Measurements from ENCODE around the gene SMPDL3A.

DNA sequence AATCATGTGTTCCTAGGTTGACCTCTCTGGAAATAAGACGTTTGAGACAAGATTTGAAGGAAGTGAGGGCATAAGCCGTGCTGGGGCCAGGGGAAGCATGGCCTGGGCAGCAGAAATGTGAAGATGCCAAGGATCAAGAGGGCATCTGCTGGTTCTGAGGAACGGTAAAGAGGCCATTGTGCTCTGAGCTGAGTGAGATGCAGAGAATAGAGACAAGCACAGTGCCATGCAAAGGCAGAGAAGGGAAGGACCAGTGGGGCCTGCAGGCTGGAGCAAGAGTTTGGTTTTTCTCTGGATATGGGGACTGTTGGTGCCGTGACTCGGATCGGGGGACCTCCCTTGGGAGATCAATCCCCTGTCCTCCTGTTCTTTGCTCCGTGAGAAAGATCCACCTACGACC is 50.8 kb downstream of the SMPDL3A start:
- TF ChIP-seq, protein P1, sequence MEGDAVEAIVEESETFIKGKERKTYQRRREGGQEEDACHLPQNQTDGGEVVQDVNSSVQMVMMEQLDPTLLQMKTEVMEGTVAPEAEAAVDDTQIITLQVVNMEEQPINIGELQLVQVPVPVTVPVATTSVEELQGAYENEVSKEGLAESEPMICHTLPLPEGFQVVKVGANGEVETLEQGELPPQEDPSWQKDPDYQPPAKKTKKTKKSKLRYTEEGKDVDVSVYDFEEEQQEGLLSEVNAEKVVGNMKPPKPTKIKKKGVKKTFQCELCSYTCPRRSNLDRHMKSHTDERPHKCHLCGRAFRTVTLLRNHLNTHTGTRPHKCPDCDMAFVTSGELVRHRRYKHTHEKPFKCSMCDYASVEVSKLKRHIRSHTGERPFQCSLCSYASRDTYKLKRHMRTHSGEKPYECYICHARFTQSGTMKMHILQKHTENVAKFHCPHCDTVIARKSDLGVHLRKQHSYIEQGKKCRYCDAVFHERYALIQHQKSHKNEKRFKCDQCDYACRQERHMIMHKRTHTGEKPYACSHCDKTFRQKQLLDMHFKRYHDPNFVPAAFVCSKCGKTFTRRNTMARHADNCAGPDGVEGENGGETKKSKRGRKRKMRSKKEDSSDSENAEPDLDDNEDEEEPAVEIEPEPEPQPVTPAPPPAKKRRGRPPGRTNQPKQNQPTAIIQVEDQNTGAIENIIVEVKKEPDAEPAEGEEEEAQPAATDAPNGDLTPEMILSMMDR (conservative IDR thresholded peaks at IDR 0.05): no peak
- no peak for TF ChIP-seq EZH2 (IDR thresholded peaks at IDR 0.05; ENCODE audit: low read depth)

Measured in PC-9 (cell line).